ENCODE results near the gene MACF1. TPM values are rescaled to one million over a fixed set of nuclear protein-coding genes. Genes with fewer than 3 reads are reported as not detected.
"Not testable (repeated sequence)": the region's sequence is repeated elsewhere in the genome, so short reads cannot be mapped to it uniquely, and the experiment has no call there.

The MACF1 gene
- total RNA-seq, 1 donor, result 284 TPM

DNA sequence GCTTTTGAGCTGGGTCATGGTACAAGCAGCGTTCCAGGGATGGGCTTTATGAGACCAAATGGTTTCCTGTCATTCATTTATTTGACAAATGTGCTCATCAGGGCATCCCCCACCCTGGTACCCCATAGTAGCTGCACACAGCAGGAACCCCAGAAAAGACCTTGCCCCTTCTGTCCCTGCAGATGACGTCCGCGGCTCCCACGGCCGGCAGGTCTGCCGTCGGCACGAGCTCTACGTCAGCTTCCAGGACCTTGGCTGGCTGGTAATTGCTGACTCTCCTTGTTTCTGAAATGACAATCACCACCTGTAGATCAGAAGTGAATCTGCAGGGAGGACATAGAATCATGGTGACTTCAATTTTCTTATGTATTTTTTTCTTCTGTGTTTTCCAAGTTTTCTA is 317.7 kb downstream of the MACF1 start:
- not testable (repeated sequence) for H3K4me3 ChIP-seq (ENCODE audit: low read depth, low read length); DNase-seq (ENCODE audit: low read depth)

DNA sequence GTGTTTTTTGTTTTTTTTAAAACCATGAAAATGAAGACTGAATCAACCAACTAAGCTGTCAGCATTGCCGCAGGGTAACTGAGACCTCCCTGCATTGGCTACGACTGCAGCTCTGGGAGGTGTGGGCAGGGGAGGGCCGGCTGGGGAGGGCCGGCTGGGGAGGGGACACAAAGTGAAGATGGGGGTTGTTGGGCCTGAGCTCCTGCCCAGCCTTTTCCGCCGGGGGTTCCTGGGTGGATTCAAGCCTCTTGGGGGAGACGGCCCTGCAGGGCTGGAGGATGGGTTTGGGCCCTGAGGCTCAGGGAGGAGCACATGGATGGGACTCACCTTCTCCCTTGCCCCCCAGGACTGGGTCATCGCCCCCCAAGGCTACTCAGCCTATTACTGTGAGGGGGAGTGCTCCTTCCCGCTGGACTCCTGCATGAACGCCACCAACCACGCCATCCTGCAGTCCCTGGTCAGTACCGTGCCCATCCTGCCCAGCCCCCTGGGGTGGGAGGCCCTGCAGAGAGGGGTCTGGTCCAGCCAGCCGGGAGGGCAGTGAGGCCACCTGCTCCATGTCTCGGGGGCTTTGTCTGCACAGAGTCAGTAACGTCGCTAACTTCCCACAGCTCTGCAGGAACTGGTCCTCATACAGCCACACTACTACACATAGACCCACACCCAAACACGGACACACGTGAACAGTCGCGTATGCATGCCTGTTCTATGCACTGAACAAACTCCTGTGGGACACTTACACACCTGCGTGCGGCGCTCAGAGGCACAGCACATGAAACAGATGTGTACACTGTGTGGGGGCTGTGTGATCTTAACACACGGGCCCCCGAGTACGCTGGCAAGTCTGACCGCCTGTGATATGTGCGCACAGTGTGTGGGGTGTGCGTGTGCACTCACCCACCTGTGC is 318.4 kb downstream of the MACF1 start:
- no peak overlapping the region for H3K4me3 ChIP-seq (ENCODE audit: low read depth, low read length)
- DNase-seq (ENCODE audit: low read depth), result no peak
- TF ChIP-seq, protein P1, sequence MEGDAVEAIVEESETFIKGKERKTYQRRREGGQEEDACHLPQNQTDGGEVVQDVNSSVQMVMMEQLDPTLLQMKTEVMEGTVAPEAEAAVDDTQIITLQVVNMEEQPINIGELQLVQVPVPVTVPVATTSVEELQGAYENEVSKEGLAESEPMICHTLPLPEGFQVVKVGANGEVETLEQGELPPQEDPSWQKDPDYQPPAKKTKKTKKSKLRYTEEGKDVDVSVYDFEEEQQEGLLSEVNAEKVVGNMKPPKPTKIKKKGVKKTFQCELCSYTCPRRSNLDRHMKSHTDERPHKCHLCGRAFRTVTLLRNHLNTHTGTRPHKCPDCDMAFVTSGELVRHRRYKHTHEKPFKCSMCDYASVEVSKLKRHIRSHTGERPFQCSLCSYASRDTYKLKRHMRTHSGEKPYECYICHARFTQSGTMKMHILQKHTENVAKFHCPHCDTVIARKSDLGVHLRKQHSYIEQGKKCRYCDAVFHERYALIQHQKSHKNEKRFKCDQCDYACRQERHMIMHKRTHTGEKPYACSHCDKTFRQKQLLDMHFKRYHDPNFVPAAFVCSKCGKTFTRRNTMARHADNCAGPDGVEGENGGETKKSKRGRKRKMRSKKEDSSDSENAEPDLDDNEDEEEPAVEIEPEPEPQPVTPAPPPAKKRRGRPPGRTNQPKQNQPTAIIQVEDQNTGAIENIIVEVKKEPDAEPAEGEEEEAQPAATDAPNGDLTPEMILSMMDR (IDR thresholded peaks at IDR 0.05; ENCODE audit: insufficient read depth, low read length), result no peak

DNA sequence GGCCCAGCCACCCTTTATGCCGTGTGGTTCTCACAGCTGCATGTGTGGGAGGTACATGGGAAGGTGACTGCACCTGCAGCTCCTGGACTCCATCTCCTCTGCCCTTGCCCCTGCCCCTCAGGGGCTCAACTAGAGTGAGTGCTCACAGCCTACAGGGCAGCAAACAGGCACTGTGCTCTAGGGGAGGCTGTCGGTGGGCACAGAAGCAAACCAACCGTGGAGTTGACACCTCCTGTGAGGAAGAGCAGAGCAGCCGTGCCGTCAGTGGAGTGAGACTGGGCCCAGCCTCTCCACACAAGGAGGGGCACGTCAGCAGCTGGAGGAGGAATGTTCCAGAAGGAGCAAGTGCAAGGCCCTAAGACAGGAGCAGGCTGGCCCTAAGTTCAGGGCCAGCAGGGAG is 319.7 kb downstream of the MACF1 start:
- H3K4me3 ChIP-seq (ENCODE audit: low read depth, low read length), result no peak overlapping the region
- TF ChIP-seq, protein P1 (IDR thresholded peaks at IDR 0.05; ENCODE audit: insufficient read depth, low read length), result no peak

DNA sequence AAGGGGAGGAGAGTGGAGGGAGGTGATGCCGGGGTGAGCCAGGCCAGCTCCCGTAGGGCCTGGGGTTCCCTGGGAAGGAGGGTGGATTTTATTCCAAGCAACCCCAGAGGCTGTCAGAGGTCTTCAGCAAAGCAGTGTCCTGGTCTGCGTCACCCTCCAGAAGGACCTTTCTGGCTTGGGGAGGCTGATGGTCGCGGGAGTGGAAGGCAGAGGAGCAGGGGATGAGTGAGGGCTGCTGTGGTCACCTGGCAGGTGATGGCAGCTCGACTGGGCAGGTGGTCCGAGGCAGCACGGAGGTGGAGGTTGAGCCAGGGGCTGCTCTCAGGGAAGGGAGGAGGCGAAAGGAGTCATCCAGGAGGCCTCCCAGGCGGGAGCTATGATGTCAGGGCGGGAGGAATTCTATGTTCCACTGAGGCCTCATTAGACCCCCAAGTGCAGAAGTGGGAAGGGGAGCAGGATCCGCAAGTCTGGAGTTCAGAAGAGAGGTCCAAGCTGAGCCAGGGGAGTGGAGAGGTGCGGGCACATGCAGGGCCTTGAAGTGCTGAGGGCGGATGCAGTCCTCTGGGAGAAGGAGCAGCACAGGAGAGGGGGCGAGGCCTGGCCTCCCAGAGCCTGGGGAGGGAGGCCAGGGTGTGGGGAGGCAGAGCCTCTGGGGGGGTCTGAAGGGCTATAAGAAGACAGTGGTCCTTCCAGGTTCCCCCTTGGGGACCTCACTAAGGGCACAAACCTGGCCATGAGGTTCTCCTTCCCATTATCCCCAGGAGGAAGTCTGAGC is 320.3 kb downstream of the MACF1 start:
- H3K4me3 ChIP-seq (ENCODE audit: low read depth, low read length), result no peak overlapping the region
- TF ChIP-seq, protein P1 (IDR thresholded peaks at IDR 0.05; ENCODE audit: insufficient read depth, low read length), result no peak
- DNase-seq (ENCODE audit: low read depth), result no peak

More for the DNA sequence above, 319.7 kb downstream of the MACF1 start:
- DNase-seq (ENCODE audit: low read depth), result no peak

DNA sequence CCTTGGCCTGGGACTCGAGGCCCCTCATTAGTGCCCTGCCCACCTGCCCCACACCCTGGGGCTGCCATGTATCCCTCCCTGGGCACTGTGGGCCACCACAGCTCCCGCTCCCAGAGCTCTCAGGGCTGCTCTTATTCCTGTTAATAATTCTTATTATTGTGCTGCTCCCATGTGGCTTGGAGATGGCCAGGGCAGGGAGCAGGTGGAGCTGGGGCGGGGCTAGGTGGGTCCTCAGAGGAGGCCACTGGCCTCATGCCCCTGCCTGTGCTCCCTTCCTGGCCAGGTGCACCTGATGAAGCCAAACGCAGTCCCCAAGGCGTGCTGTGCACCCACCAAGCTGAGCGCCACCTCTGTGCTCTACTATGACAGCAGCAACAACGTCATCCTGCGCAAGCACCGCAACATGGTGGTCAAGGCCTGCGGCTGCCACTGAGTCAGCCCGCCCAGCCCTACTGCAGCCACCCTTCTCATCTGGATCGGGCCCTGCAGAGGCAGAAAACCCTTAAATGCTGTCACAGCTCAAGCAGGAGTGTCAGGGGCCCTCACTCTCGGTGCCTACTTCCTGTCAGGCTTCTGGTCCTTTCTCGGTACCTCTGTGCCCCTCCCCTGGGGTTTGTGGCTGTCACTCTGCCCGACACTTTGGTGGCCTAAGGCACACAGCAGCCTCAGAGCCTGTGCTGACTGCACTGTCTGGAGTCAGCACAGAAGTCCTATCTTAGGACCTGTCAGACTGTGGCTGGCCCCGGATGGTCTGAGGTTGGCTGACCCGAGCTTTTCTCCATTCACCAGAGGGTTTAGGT is 321.1 kb downstream of the MACF1 start:
- TF ChIP-seq, protein P1 (IDR thresholded peaks at IDR 0.05; ENCODE audit: insufficient read depth, low read length), result no peak
- DNase-seq (ENCODE audit: low read depth), result no peak
- no peak overlapping the region for H3K4me3 ChIP-seq (ENCODE audit: low read depth, low read length)

DNA sequence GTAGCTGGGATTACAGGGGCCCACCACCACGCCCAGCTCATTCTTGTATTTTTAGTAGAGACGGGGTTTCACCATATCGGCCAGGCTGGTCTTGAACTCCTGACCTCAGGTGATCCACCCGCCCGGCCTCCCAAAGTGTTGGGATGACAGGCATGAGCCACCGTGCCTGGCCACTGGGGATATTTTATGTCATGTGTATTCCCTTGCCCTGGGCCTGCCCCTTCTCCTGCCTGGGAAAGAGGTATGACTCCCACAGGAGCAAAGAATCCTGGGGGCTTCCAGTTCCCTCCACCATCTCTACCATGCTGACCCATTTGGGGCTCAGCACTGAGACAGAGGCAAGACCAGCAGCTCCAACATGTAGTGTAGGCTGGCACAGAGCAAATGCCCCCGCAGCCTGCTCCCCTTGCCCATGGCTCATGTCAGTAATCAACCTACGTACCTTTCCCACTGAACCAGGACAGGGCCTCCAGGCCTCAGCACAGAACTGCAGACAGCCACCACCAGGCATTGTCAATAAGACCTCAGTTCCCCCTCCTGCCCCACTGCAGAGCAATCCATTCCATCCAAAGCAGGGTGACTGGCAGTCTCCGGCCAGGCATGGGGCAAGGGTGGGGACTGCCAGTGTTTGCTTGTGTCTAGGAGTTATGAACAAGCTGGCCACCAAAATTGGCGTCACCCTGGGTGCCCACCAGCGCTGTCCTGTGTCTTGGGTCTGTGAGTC is 322.1 kb downstream of the MACF1 start:
- TF ChIP-seq, protein P1 (IDR thresholded peaks at IDR 0.05; ENCODE audit: insufficient read depth, low read length), result no peak
- DNase-seq (ENCODE audit: low read depth), result no peak
- H3K4me3 ChIP-seq (ENCODE audit: low read depth, low read length), result no peak overlapping the region

DNA sequence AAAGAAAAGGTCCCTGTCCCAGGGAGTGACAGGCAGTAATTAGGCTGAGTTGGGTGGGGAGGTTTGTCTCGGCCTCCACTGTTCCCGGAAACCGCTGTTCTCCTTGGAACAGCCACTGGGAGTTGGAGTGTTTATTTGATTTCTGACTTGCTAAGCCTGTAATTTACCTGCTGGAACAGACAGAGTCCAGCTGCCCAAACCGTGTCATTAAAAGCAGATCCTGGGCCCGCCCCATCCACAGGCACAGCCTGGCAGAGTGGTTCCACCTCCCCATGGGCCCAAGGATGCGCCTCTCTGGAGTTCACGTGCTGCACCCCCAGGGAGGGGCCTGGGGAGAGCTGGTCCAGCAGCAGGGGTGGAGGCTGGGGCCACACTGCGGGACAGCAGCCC is 322.7 kb downstream of the MACF1 start:
- DNase-seq (ENCODE audit: low read depth); H3K4me3 ChIP-seq (ENCODE audit: low read depth, low read length): not testable (repeated sequence)

Data from fibroblast of the aortic adventitia (primary cell).